DOHH2 (cell line): ENCODE measurements around the gene TNRC6C.

ENCODE experiments used
- H3F3A ChIP-seq: fragments of 200-600 bp; sonication (generic), shearing (Covaris generic); 2 replicates; pipeline ENCODE4 v1.6.0; 2016; ENCODE audit warnings: antibody characterized with exemption, mild to moderate bottlenecking; ENCODE audit not compliant: control insufficient read depth, insufficient read depth
- H3K27ac ChIP-seq: fragments of 200-600 bp; sonication (generic); 2 replicates; pipeline ENCODE4 v1.5.1; 2014; ENCODE audit warnings: low read depth, mild to moderate bottlenecking, low read length, moderate library complexity
- H3K27me3 ChIP-seq: fragments of 200-600 bp; sonication (generic); 2 replicates; pipeline ENCODE4 v1.6.1; 2014; ENCODE audit warnings: mild to moderate bottlenecking, low read length, mixed read lengths; ENCODE audit not compliant: control insufficient read depth
- H3K36me3 ChIP-seq: fragments of 200-600 bp; sonication (generic); 2 replicates; pipeline ENCODE4 v1.6.1; 2014; ENCODE audit warnings: mild to moderate bottlenecking, low read length, moderate library complexity, mixed read lengths; ENCODE audit not compliant: control insufficient read depth
- H3K4me1 ChIP-seq: fragments of 200-600 bp; sonication (generic); 2 replicates; pipeline ENCODE4 v1.6.1; 2014; ENCODE audit warnings: mild to moderate bottlenecking, low read length, mixed read lengths; ENCODE audit not compliant: control insufficient read depth
- H3K4me2 ChIP-seq: fragments of 200-600 bp; sonication (generic); 2 replicates; pipeline ENCODE4 v1.6.0; 2014; ENCODE audit warnings: mild to moderate bottlenecking, low read length, moderate library complexity
- H3K4me3 ChIP-seq: fragments of 200-600 bp; sonication (generic); 2 replicates; pipeline ENCODE4 v1.5.1; 2014; ENCODE audit warnings: mild to moderate bottlenecking, low read length, mixed read lengths
- H3K79me2 ChIP-seq: fragments of 200-600 bp; sonication (generic); 2 replicates; pipeline ENCODE4 v1.6.1; 2014; ENCODE audit warnings: mild to moderate bottlenecking, low read length, mixed read lengths; ENCODE audit not compliant: control insufficient read depth
- H3K9me2 ChIP-seq: fragments of 200-600 bp; sonication (generic); replicated peaks from 2 replicates; pipeline ENCODE4 v1.6.1; 2014; ENCODE audit warnings: mild to moderate bottlenecking, low read length, mixed read lengths; ENCODE audit not compliant: control insufficient read depth
- H3K9me3 ChIP-seq: fragments of 200-600 bp; sonication (generic); 2 replicates; pipeline ENCODE4 v1.6.1; 2014; ENCODE audit warnings: antibody characterized with exemption, low read length, mixed read lengths; ENCODE audit not compliant: control insufficient read depth, insufficient read depth
- H4K20me1 ChIP-seq: fragments of 200-600 bp; sonication (generic); 2 replicates; pipeline ENCODE4 v1.6.0; 2014; ENCODE audit warnings: low read depth, mild to moderate bottlenecking, antibody characterized with exemption, low read length, moderate library complexity; ENCODE audit not compliant: control insufficient read depth, insufficient read depth
- CTCF ChIP-seq: fragments of 200-600 bp; sonication (generic); IDR thresholded peaks from one replicate; pipeline ENCODE4 v1.5.1; 2014; ENCODE audit warnings: antibody characterized with exemption, mild to moderate bottlenecking, low read depth, low read length; ENCODE audit not compliant: poor library complexity, severe bottlenecking
- EZH2phosphoT487 ChIP-seq: fragments of 200-600 bp; sonication (generic); IDR thresholded peaks from 2 replicates; pipeline ENCODE4 v1.6.1; 2017; ENCODE audit warnings: borderline replicate concordance, mild to moderate bottlenecking, antibody characterized with exemption, low read length, moderate library complexity, mixed read lengths

Gene TNRC6C

DNA sequence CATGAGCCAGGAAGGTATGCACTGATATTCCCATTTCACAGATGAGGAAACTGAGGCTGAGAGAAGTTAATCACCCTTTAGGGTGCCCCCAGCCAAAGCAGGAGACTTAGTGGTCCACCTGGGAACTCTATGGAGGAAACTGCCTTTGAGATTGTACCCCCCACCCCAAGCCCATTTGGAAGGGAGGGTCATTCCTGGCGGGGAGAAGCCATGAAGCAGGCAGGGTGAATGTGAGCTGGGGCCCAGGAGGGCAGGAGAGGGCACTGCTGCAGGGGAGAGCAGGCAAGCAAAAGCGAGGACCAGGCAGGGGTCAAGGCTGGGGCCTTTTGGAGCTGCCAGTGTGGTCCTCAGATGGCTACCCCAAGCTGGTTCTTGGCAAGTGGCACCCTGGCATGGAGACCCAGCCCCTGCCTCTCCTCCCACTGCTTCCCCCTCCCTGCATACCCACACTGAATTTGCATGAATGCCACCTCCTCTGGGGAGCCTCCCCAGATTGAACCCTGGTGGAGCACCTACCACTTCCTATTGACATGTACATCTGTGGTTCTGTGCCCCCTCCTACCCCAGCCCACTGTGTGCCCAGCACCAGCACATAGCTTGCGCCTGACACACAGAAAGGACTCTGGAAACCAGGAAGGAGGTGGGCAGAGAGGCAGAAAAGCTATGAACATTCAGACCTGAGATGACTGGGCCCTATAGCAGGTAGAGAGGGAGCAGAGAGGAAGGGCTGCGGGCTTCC lies 171.0 kb downstream of the TNRC6C start:
- Histone ChIP-seq H3K36me3 (peaks cover 70% of the 10 kb centered on the region), H3K4me1 (peaks cover 83% of the 10 kb centered on the region), H4K20me1 (peaks cover under 1% of the 10 kb centered on the region; the same call in 1 of the 2 replicates), H3F3A (peaks cover 17% of the 10 kb centered on the region), H3K4me2 (peak overlapping the region; percentile 99), H3K9me3 (no peaks in the 10 kb centered on the region), H3K4me3 (peak overlapping the region; percentile 95), H3K27me3 (no peaks in the 10 kb centered on the region), H3K79me2 (peaks cover 89% of the 10 kb centered on the region), H3K27ac (peak overlapping the region; percentile 90), H3K9me2 (no peaks in the 10 kb centered on the region)
- TF ChIP-seq CTCF (no peak), EZH2phosphoT487 (no peak)

DNA sequence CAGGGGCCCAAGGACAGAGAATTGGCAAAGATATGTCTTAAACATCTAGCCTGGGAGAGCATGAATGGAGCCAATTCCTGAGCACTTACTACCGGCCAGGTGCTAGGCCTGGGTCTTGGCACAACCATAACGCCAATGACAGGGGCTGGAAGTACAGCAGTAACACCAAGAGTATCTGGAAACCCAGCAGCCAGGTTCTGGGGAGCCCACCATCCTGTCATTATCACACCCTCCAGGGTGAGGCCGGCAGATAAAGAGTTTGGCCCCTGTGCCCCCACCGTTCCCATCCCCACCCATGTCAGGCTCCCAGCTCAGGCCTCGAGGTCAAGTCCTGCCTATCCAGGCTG lies 171.6 kb downstream of the TNRC6C start:
- H3K4me3 ChIP-seq: peak overlapping the region; percentile 95
- peaks cover 89% of the 10 kb centered on the region for H3K79me2 ChIP-seq
- peaks cover 17% of the 10 kb centered on the region for H3F3A ChIP-seq
- TF ChIP-seq CTCF (no peak), EZH2phosphoT487 (no peak)
- no peaks in the 10 kb centered on the region for H3K9me2 ChIP-seq
- H3K27me3 ChIP-seq: no peaks in the 10 kb centered on the region
- H3K9me3 ChIP-seq: no peaks in the 10 kb centered on the region
- H4K20me1 ChIP-seq: peaks cover 3% of the 10 kb centered on the region; the same call in 1 of the 2 replicates
- H3K4me1 ChIP-seq: peaks cover 83% of the 10 kb centered on the region
- peaks cover 71% of the 10 kb centered on the region for H3K36me3 ChIP-seq
- peak overlapping the region; percentile 99 for H3K4me2 ChIP-seq
- peak overlapping the region; percentile 90 for H3K27ac ChIP-seq

GRCh38 chr17:78130437-78131101 lies 172.1 kb downstream of the TNRC6C start, which contains the start of gene TMC8:
Gene TMC8, plus strand, starts transcription at chr17:78130771. Its CDS starts 818 bp downstream, at chr17:78131589.
- no peaks in the 10 kb centered on the region for H3K27me3 ChIP-seq
- TF ChIP-seq CTCF: no peak
- H3K4me2 ChIP-seq: peak within 1 kb of the TSS; percentile 99
- peaks cover 71% of the 10 kb centered on the region for H3K36me3 ChIP-seq
- peak within 1 kb of the TSS; percentile 95 for H3K4me3 ChIP-seq
- peaks cover 83% of the 10 kb centered on the region for H3K4me1 ChIP-seq
- H3K27ac ChIP-seq: peak within 1 kb of the TSS; percentile 90
- H3F3A ChIP-seq: peaks cover 17% of the 10 kb centered on the region
- H4K20me1 ChIP-seq: peaks cover 3% of the 10 kb centered on the region; the same call in 1 of the 2 replicates
- peaks cover 86% of the 10 kb centered on the region for H3K79me2 ChIP-seq
- H3K9me2 ChIP-seq: no peaks in the 10 kb centered on the region
- H3K9me3 ChIP-seq: no peaks in the 10 kb centered on the region
